HEK293 (cell line): ENCODE results near the gene PRDM5.

Experiments
- CTCF ChIA-PET: fragments of 350-600 bp; formaldehyde crosslinking; extraction: SDS; loops from one replicate; lab custom pipeline; 2021; ENCODE audit warnings: antibody characterized with exemption; lab: Yijun Ruan, JAX
- POLR2A ChIA-PET: fragments of 300-600 bp; formaldehyde crosslinking; extraction: SDS; loops from one replicate; lab custom pipeline; 2020; ENCODE audit warnings: antibody characterized with exemption, inconsistent platforms; lab: Yijun Ruan, JAX
- H3K27ac ChIP-seq: fragments of 200-500 bp; sonication (Bioruptor generic); 2 replicates; pipeline ENCODE4 v1.5.1; 2014; ENCODE audit warnings: low read depth, low read length, control low read depth, inconsistent platforms; ENCODE audit errors: extremely low read depth
- H3K36me3 ChIP-seq, 2 experiments: fragments of 200-500 bp in 1 of 2; sonication (Bioruptor generic) in 1 of 2; 1 replicate in 1 of 2; 2 replicates in 1 of 2; pipeline ENCODE4 v1.5.1; 2014 to 2017; ENCODE audit warnings: inconsistent platforms in 2 of 2, low read length in 2 of 2; ENCODE audit not compliant: control insufficient read depth in 2 of 2, insufficient read depth in 1 of 2
- H3K4me1 ChIP-seq: fragments of 200-500 bp; sonication (Bioruptor generic); 2 replicates; pipeline ENCODE4 v1.5.1; 2014; ENCODE audit warnings: mild to moderate bottlenecking, low read length, inconsistent platforms; ENCODE audit not compliant: control insufficient read depth, insufficient read depth
- H3K4me3 ChIP-seq: 2 replicates; pipeline ENCODE4 v1.5.1; 2011; ENCODE audit warnings: low read depth, mild to moderate bottlenecking, control low read depth, low read length, moderate library complexity
- H3K9me3 ChIP-seq: fragments of 200-500 bp; sonication (Bioruptor generic); 2 replicates; pipeline ENCODE4 v1.5.1; 2014; ENCODE audit warnings: low read depth, low read length, inconsistent platforms; ENCODE audit not compliant: control insufficient read depth, insufficient read depth
- OSR2 ChIP-seq: fragments of 450-650 bp; formaldehyde crosslinking; IDR thresholded peaks from 2 replicates; pipeline ENCODE4 v1.5.1; 2016; ENCODE audit warnings: missing biosample characterization, missing genetic modification characterization
- SCRT2 ChIP-seq: fragments of 450-650 bp; formaldehyde crosslinking; IDR thresholded peaks from 2 replicates; pipeline ENCODE4 v1.5.1; 2016; ENCODE audit warnings: missing biosample characterization, missing genetic modification characterization
- ZIC2 ChIP-seq: fragments of 450-650 bp; formaldehyde crosslinking; IDR thresholded peaks from 2 replicates; pipeline ENCODE4 v1.5.1; 2016; ENCODE audit warnings: missing biosample characterization, missing genetic modification characterization
- ZNF16 ChIP-seq: fragments of 450-650 bp; formaldehyde crosslinking; IDR thresholded peaks from 2 replicates; pipeline ENCODE4 v1.5.1; 2016; ENCODE audit warnings: low read depth, missing biosample characterization, missing genetic modification characterization
- ZNF19 ChIP-seq: fragments of 450-650 bp; formaldehyde crosslinking; IDR thresholded peaks from 2 replicates; pipeline ENCODE4; 2016; ENCODE audit warnings: missing biosample characterization, missing genetic modification characterization, low read depth
- ZNF350 ChIP-seq: fragments of 450-650 bp; formaldehyde crosslinking; IDR thresholded peaks from 2 replicates; pipeline ENCODE4 v1.5.0; 2017; ENCODE audit warnings: missing biosample characterization, mild to moderate bottlenecking, missing genetic modification characterization
- ZNF354C ChIP-seq: fragments of 450-650 bp; formaldehyde crosslinking; IDR thresholded peaks from 2 replicates; pipeline ENCODE4 v1.5.1; 2016; ENCODE audit warnings: missing biosample characterization, missing genetic modification characterization, low read depth, borderline replicate concordance
- ZNF549 ChIP-seq: fragments of 450-650 bp; IDR thresholded peaks from 2 replicates; pipeline ENCODE4 v1.5.1; 2018; ENCODE audit warnings: missing biosample characterization, missing genetic modification characterization, mild to moderate bottlenecking, inconsistent platforms, moderate library complexity
- ZNF585B ChIP-seq: fragments of 450-650 bp; formaldehyde crosslinking; IDR thresholded peaks from 2 replicates; pipeline ENCODE4 v1.5.1; 2016; ENCODE audit warnings: missing biosample characterization, missing genetic modification characterization
- ZNF677 ChIP-seq: fragments of 450-650 bp; IDR thresholded peaks from 2 replicates; pipeline ENCODE4 v1.5.0; 2018; ENCODE audit warnings: missing biosample characterization, mild to moderate bottlenecking, missing genetic modification characterization, moderate library complexity
- ZSCAN30 ChIP-seq: fragments of 450-650 bp; IDR thresholded peaks from 2 replicates; pipeline ENCODE4 v1.5.1; 2018; ENCODE audit warnings: missing biosample characterization, mild to moderate bottlenecking, missing genetic modification characterization, moderate library complexity
- TF ChIP-seq, protein P1 (sequence below): fragments of 450-650 bp; formaldehyde crosslinking; IDR thresholded peaks from 2 replicates; pipeline ENCODE4 v1.5.1; 2016; ENCODE audit warnings: missing biosample characterization, missing genetic modification characterization
- TF ChIP-seq, protein P2 (sequence below): fragments of 450-650 bp; formaldehyde crosslinking; IDR thresholded peaks from 2 replicates; pipeline ENCODE4 v1.5.1; 2016; ENCODE audit warnings: missing biosample characterization, missing genetic modification characterization
- TF ChIP-seq, protein P3 (sequence below): fragments of 450-650 bp; formaldehyde crosslinking; IDR thresholded peaks from 2 replicates; pipeline ENCODE4 v1.5.1; 2017; ENCODE audit warnings: missing biosample characterization, missing genetic modification characterization
- TF ChIP-seq, protein P4 (sequence below): fragments of 450-650 bp; formaldehyde crosslinking; IDR thresholded peaks from 2 replicates; pipeline ENCODE4 v1.5.1; 2016; ENCODE audit warnings: missing biosample characterization, missing genetic modification characterization
- TF ChIP-seq, protein P5 (sequence below): fragments of 450-650 bp; formaldehyde crosslinking; IDR thresholded peaks from 2 replicates; pipeline ENCODE4 v1.5.1; 2017; ENCODE audit warnings: missing biosample characterization, missing genetic modification characterization

Gene PRDM5

DNA sequence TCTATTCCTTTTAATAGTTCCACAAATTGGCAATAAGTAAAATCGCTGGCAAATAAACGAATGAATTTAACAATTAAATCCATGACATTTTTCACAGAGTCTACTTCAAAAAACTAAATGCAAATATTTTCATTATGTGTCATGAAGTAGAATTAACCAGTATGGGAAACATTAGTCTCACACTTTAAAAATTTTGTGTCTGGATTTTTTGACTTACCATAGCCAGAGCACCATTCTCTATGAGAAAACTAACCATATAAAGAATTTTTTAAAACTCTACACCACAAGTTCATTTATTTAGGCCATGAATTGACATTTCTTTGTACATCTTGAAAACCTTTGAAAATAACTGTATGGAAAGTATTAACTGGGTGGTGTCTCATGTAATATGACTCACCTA, 41.2 kb downstream of the PRDM5 start:
- TF ChIP-seq, protein P1, sequence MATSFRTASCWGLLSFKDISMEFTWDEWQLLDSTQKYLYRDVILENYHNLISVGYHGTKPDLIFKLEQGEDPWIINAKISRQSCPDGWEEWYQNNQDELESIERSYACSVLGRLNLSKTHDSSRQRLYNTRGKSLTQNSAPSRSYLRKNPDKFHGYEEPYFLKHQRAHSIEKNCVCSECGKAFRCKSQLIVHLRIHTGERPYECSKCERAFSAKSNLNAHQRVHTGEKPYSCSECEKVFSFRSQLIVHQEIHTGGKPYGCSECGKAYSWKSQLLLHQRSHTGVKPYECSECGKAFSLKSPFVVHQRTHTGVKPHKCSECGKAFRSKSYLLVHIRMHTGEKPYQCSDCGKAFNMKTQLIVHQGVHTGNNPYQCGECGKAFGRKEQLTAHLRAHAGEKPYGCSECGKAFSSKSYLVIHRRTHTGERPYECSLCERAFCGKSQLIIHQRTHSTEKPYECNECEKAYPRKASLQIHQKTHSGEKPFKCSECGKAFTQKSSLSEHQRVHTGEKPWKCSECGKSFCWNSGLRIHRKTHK (tag by site-specific recombination), result no peak
- TF ChIP-seq ZNF549 (tag by site-specific recombination), result no peak
- TF ChIP-seq, protein P2, sequence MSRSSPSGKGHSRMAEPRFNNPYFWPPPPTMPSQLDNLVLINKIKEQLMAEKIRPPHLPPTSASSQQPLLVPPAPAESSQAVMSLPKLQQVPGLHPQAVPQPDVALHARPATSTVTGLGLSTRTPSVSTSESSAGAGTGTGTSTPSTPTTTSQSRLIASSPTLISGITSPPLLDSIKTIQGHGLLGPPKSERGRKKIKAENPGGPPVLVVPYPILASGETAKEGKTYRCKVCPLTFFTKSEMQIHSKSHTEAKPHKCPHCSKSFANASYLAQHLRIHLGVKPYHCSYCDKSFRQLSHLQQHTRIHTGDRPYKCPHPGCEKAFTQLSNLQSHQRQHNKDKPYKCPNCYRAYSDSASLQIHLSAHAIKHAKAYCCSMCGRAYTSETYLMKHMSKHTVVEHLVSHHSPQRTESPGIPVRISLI, result no peak
- TF ChIP-seq ZNF585B (tag by site-specific recombination), result no peak
- TF ChIP-seq, protein P3, sequence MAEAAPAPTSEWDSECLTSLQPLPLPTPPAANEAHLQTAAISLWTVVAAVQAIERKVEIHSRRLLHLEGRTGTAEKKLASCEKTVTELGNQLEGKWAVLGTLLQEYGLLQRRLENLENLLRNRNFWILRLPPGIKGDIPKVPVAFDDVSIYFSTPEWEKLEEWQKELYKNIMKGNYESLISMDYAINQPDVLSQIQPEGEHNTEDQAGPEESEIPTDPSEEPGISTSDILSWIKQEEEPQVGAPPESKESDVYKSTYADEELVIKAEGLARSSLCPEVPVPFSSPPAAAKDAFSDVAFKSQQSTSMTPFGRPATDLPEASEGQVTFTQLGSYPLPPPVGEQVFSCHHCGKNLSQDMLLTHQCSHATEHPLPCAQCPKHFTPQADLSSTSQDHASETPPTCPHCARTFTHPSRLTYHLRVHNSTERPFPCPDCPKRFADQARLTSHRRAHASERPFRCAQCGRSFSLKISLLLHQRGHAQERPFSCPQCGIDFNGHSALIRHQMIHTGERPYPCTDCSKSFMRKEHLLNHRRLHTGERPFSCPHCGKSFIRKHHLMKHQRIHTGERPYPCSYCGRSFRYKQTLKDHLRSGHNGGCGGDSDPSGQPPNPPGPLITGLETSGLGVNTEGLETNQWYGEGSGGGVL (tag by site-specific recombination), result no peak
- no peak for TF ChIP-seq ZNF19
- no peak for TF ChIP-seq ZNF350 (tag by site-specific recombination)
- no peak for TF ChIP-seq ZNF16 (tag by site-specific recombination)
- no peak for TF ChIP-seq ZNF677 (tag by site-specific recombination)
- no peak for TF ChIP-seq ZIC2 (tag by site-specific recombination)
- TF ChIP-seq, protein P4, sequence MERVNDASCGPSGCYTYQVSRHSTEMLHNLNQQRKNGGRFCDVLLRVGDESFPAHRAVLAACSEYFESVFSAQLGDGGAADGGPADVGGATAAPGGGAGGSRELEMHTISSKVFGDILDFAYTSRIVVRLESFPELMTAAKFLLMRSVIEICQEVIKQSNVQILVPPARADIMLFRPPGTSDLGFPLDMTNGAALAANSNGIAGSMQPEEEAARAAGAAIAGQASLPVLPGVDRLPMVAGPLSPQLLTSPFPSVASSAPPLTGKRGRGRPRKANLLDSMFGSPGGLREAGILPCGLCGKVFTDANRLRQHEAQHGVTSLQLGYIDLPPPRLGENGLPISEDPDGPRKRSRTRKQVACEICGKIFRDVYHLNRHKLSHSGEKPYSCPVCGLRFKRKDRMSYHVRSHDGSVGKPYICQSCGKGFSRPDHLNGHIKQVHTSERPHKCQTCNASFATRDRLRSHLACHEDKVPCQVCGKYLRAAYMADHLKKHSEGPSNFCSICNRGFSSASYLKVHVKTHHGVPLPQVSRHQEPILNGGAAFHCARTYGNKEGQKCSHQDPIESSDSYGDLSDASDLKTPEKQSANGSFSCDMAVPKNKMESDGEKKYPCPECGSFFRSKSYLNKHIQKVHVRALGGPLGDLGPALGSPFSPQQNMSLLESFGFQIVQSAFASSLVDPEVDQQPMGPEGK (tag by site-specific recombination), result no peak
- TF ChIP-seq SCRT2 (tag by site-specific recombination), result no peak
- Histone ChIP-seq H3K27ac (no peak overlapping the region), H3K4me3 (no peak overlapping the region), H3K36me3 (no peaks in the 10 kb centered on the region), H3K9me3 (no peaks in the 10 kb centered on the region), H3K4me1 (no peaks in the 10 kb centered on the region)
- ChIA-PET CTCF (no interaction called here), POLR2A (no interaction called here)

DNA sequence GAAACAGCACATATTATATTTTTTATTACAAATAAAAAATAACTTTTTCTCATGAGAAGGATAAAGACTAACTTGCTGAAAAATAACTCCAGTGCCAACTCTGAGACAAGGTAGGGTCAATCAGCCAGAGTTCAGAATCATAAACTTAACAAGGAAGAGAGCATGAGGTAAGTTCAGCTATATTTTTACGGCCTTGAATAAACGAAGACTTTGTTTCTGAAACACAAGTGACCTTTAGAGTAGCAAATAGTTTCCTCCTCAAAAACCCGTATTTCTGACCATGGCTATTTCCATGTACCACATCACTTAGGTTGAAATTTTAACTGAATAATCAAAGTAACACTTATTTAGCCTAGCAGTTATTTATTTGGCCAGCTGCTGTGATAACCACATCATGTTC, 45.5 kb downstream of the PRDM5 start:
- no peaks in the 10 kb centered on the region for H3K4me1 ChIP-seq
- no peak overlapping the region for H3K4me3 ChIP-seq
- ChIA-PET CTCF (interaction anchor here (0.6 kb wide), 1 partner anchor 20 kb away, joined by 4 read pairs; no protein-coding TSS in a partner anchor), POLR2A (no interaction called here)
- no peak overlapping the region for H3K27ac ChIP-seq
- TF ChIP-seq, protein P5, sequence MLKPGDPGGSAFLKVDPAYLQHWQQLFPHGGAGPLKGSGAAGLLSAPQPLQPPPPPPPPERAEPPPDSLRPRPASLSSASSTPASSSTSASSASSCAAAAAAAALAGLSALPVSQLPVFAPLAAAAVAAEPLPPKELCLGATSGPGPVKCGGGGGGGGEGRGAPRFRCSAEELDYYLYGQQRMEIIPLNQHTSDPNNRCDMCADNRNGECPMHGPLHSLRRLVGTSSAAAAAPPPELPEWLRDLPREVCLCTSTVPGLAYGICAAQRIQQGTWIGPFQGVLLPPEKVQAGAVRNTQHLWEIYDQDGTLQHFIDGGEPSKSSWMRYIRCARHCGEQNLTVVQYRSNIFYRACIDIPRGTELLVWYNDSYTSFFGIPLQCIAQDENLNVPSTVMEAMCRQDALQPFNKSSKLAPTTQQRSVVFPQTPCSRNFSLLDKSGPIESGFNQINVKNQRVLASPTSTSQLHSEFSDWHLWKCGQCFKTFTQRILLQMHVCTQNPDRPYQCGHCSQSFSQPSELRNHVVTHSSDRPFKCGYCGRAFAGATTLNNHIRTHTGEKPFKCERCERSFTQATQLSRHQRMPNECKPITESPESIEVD (tag by site-specific recombination), result peak; percentile 25; the same call in 1 of the 2 replicates
- TF ChIP-seq ZSCAN30 (tag by site-specific recombination), result no peak
- no peak for TF ChIP-seq ZNF354C (tag by site-specific recombination)
- no peak for TF ChIP-seq OSR2 (tag by site-specific recombination)
- no peaks in the 10 kb centered on the region for H3K36me3 ChIP-seq
- H3K9me3 ChIP-seq, result no peaks in the 10 kb centered on the region
